HEK293 (cell line): ENCODE results near the gene PTPRN2.

Experiments
- CTCF ChIP-seq: fragments of 450-650 bp; formaldehyde crosslinking; IDR thresholded peaks from 2 replicates; pipeline ENCODE4 v1.5.1; 2016; ENCODE audit warnings: missing biosample characterization, missing genetic modification characterization
- INSM2 ChIP-seq: fragments of 450-650 bp; formaldehyde crosslinking; IDR thresholded peaks from 2 replicates; pipeline ENCODE4 v1.5.1; 2016; ENCODE audit warnings: missing biosample characterization, missing genetic modification characterization
- PATZ1 ChIP-seq: fragments of 450-650 bp; formaldehyde crosslinking; IDR thresholded peaks from 2 replicates; pipeline ENCODE4 v1.5.1; 2016; ENCODE audit warnings: missing biosample characterization, missing genetic modification characterization
- ZBTB44 ChIP-seq: fragments of 450-650 bp; IDR thresholded peaks from 2 replicates; pipeline ENCODE4 v1.5.1; 2018; ENCODE audit warnings: missing biosample characterization, mild to moderate bottlenecking, missing genetic modification characterization
- ZNF114 ChIP-seq: fragments of 450-650 bp; formaldehyde crosslinking; IDR thresholded peaks from 2 replicates; pipeline ENCODE4 v1.5.0; 2017; ENCODE audit warnings: missing biosample characterization, missing genetic modification characterization
- ZNF274 ChIP-seq, 2 experiments: fragments of 200-500 bp in 1 of 2; fragments of 450-650 bp in 1 of 2; sonication (Bioruptor generic) in 1 of 2; formaldehyde crosslinking in 1 of 2; IDR thresholded peaks; 2 replicates each; pipeline versions ENCODE4 v1.5.1 to v1.6.1; 2014 to 2016; ENCODE audit warnings: borderline replicate concordance in 1 of 2, inconsistent platforms in 1 of 2, low read length in 1 of 2, missing biosample characterization in 1 of 2, missing genetic modification characterization in 1 of 2
- ZNF404 ChIP-seq: fragments of 450-650 bp; formaldehyde crosslinking; IDR thresholded peaks from 2 replicates; pipeline ENCODE4 v1.5.1; 2017; ENCODE audit warnings: missing biosample characterization, missing genetic modification characterization

GRCh38 chr7:157903710-157904109, 683.9 kb downstream of the PTPRN2 start:
- TF ChIP-seq CTCF (tag by site-specific recombination) (no peak), ZNF274 (IDR thresholded peaks at IDR 0.05; ENCODE audit: low read length) (no peak), ZNF274 (tag by site-specific recombination; IDR thresholded peaks at IDR 0.05; ENCODE audit: borderline replicate concordance) (no peak), INSM2 (tag by site-specific recombination) (no peak), ZBTB44 (tag by site-specific recombination) (no peak), PATZ1 (tag by site-specific recombination) (no peak), ZNF404 (tag by site-specific recombination) (no peak), ZNF114 (no peak)
